BJ (cell line): ENCODE data around the gene TEX14. TPM values are rescaled to one million over a fixed set of nuclear protein-coding genes. Genes with fewer than 3 reads are reported as not detected.

ENCODE experiments used
- CTCF ChIA-PET: fragments of 350-600 bp; formaldehyde crosslinking; extraction: SDS; loops from one replicate; lab custom pipeline; 2021; ENCODE audit warnings: antibody characterized with exemption, inconsistent platforms; lab: Yijun Ruan, JAX
- POLR2A ChIA-PET: fragments of 300-600 bp; sonication (Branson Sonifier 250); formaldehyde crosslinking; extraction: SDS; loops from one replicate; lab custom pipeline; 2021; ENCODE audit warnings: antibody characterized with exemption; lab: Charles Lee
- DNase-seq: peaks from one replicate; pipeline ENCODE4 v3.0.0-alpha.2; 2011; ENCODE audit warnings: low read depth
- H3K27me3 ChIP-seq: 2 replicates; pipeline ENCODE4 v1.6.0; 2011; ENCODE audit warnings: low read length; ENCODE audit not compliant: control insufficient read depth, insufficient read depth
- H3K36me3 ChIP-seq: 2 replicates; pipeline ENCODE4 v1.5.1; 2011; ENCODE audit warnings: low read length; ENCODE audit not compliant: control insufficient read depth, insufficient read depth
- H3K4me3 ChIP-seq: 2 replicates; pipeline ENCODE4 v1.5.1; 2011; ENCODE audit warnings: low read depth, mild to moderate bottlenecking, control low read depth, low read length
- CTCF ChIP-seq: IDR thresholded peaks from 2 replicates; pipeline ENCODE4 v1.5.1; 2011; ENCODE audit warnings: low read depth, mild to moderate bottlenecking, control low read depth, inconsistent platforms, low read length, moderate library complexity; ENCODE audit not compliant: insufficient read depth
- polyA plus RNA-seq: library from polyadenylated mRNA; depleted of rRNA; stranded (reverse); fragments of >200 nt; gene quantifications from 2 replicates; pipeline ENCODE4 v1.2.3, GENCODE V29; 2011

The TEX14 gene
- polyA plus RNA-seq, 1 experiment: 0.02 TPM

- H3K27me3 ChIP-seq: no peaks in the 10 kb centered on the region
- ChIA-PET POLR2A (no interaction called here), CTCF (interaction anchor here (1.1 to 3.9 kb wide), 3 partner anchors 114 to 487 kb away, joined by 3 to 45 read pairs (median 3); no protein-coding TSS in a partner anchor)
- DNase-seq: no peak
- H3K36me3 ChIP-seq: no peaks in the 10 kb centered on the region
- peak overlapping the region; percentile 59 for H3K4me3 ChIP-seq
- TF ChIP-seq CTCF: no peak
Observed at GRCh38 chr17:58516644-58517377, 175.0 kb downstream of the TEX14 start.

- no peak for DNase-seq
- ChIA-PET POLR2A (no interaction called here), CTCF (no interaction called here)
- Histone ChIP-seq H3K27me3 (no peaks in the 10 kb centered on the region), H3K36me3 (peaks cover 3% of the 10 kb centered on the region), H3K4me3 (no peak overlapping the region)
- TF ChIP-seq CTCF: no peak
Observed at GRCh38 chr17:58515286-58515685, 176.6 kb downstream of the TEX14 start.

GRCh38 chr17:58514770-58515157 lies 177.1 kb downstream of the TEX14 start:
- ChIA-PET CTCF (no interaction called here), POLR2A (no interaction called here)
- H3K4me3 ChIP-seq: peak overlapping the region; percentile 56
- no peak for TF ChIP-seq CTCF
- DNase-seq: no peak
- peaks cover 6% of the 10 kb centered on the region for H3K36me3 ChIP-seq
- H3K27me3 ChIP-seq: no peaks in the 10 kb centered on the region

GRCh38 chr17:58513965-58514769 lies 177.7 kb downstream of the TEX14 start, which contains the start of gene MTMR4:
Gene MTMR4, minus strand, starts transcription at chr17:58514638. Its CDS starts 231 bp downstream, at chr17:58514407.
- peak within 1 kb of the TSS; percentile 56 for H3K4me3 ChIP-seq
- ChIA-PET POLR2A (interaction anchor here (0.6 kb wide), 1 partner anchor 8 kb away, joined by 3 read pairs; no protein-coding TSS in a partner anchor), CTCF (interaction anchor here (0.6 kb wide), 1 partner anchor 989 kb away, joined by 3 read pairs; no protein-coding TSS in a partner anchor)
- H3K27me3 ChIP-seq: no peaks in the 10 kb centered on the region
- DNase-seq: no peak
- no peak for TF ChIP-seq CTCF
- peaks cover 6% of the 10 kb centered on the region for H3K36me3 ChIP-seq
